ENCODE data around the gene ASPM. TPM values are rescaled to one million over a fixed set of nuclear protein-coding genes. Genes with fewer than 3 reads are reported as not detected.

ASPM gene
- polyA plus RNA-seq, 1 donor (not counting 4 experiments of a cell fraction or from before 2014, with no cell fraction given) = 10.0 TPM

DNA sequence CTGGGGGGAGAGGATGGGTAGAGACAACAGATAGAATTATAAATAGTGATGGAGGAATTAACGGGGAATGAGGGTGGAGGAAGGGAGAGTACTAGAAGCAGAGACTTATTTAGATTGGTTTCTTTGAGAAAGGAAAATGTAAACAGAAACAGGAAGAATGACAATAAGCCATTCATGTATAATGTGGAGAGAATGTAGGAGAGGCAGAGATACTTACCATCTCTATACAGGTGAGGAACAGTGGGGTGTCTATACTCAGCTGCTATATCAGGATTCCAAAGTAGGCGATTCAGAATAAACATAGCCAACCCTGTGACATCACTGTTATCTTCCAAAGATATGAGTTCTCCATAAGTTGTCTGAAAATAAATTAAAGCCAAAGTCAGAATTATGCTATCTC is 16.8 kb downstream of the ASPM start:
- Histone ChIP-seq H3K79me2 (ENCODE audit: control insufficient read depth, insufficient read depth, low read length) (no peaks in the 10 kb centered on the region), H2AFZ (ENCODE audit: control insufficient read depth, low read length) (no peak overlapping the region), H3K4me2 (ENCODE audit: control insufficient read depth, extremely low read depth, insufficient read depth, low read depth, low read length) (no peak overlapping the region), H3K4me1 (ENCODE audit: control insufficient read depth, extremely low read depth, insufficient read depth, low read length) (peaks cover 14% of the 10 kb centered on the region), H3K9me1 (ENCODE audit: control insufficient read depth, extremely low read depth, insufficient read depth, low read length) (no peaks in the 10 kb centered on the region), H3K9me3 (ENCODE audit: control insufficient read depth, low read depth, low read length) (no peaks in the 10 kb centered on the region), H3K9ac (ENCODE audit: control insufficient read depth, extremely low read depth, insufficient read depth, low read length) (no peak overlapping the region), H3K27me3 (ENCODE audit: control insufficient read depth, extremely low read depth, insufficient read depth, low read length) (no peaks in the 10 kb centered on the region), H3K36me3 (ENCODE audit: control insufficient read depth in 2 of 2, extremely low read depth in 1 of 2, insufficient read depth in 2 of 2, low read length in 2 of 2) (no peaks in the 10 kb centered on the region), H4K20me1 (ENCODE audit: control insufficient read depth, extremely low read depth, insufficient read depth, low read length) (no peaks in the 10 kb centered on the region), H3K27ac (ENCODE audit: control insufficient read depth, insufficient read depth, low read length) (peak overlapping the region; percentile 3), H3K4me3 (ENCODE audit: control insufficient read depth in 2 of 3, extremely low read depth in 1 of 3, insufficient read depth in 2 of 3, low read depth in 1 of 3, low read length in 3 of 3) (no peak overlapping the region)
- dilution Hi-C loops (cut with MboI; ENCODE audit: extremely low pct_ligation_motif_present, low sequenced_read_pairs) = no loop called here
- FAIRE-seq (no peak), DNase-seq (ENCODE audit: low read depth, low spot score) (no peak)
- no peak for TF ChIP-seq EZH2 (IDR thresholded peaks at IDR 0.05; ENCODE audit: low read length)
- TF ChIP-seq, protein P1, sequence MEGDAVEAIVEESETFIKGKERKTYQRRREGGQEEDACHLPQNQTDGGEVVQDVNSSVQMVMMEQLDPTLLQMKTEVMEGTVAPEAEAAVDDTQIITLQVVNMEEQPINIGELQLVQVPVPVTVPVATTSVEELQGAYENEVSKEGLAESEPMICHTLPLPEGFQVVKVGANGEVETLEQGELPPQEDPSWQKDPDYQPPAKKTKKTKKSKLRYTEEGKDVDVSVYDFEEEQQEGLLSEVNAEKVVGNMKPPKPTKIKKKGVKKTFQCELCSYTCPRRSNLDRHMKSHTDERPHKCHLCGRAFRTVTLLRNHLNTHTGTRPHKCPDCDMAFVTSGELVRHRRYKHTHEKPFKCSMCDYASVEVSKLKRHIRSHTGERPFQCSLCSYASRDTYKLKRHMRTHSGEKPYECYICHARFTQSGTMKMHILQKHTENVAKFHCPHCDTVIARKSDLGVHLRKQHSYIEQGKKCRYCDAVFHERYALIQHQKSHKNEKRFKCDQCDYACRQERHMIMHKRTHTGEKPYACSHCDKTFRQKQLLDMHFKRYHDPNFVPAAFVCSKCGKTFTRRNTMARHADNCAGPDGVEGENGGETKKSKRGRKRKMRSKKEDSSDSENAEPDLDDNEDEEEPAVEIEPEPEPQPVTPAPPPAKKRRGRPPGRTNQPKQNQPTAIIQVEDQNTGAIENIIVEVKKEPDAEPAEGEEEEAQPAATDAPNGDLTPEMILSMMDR (optimal IDR thresholded peaks at IDR 0.05 in 1 of 3, IDR thresholded peaks at IDR 0.05 in 1 of 3, conservative IDR thresholded peaks at IDR 0.05 in 1 of 3; ENCODE audit: extremely low read depth in 1 of 3, insufficient read depth in 2 of 3, low read length in 3 of 3) = no peak

DNA sequence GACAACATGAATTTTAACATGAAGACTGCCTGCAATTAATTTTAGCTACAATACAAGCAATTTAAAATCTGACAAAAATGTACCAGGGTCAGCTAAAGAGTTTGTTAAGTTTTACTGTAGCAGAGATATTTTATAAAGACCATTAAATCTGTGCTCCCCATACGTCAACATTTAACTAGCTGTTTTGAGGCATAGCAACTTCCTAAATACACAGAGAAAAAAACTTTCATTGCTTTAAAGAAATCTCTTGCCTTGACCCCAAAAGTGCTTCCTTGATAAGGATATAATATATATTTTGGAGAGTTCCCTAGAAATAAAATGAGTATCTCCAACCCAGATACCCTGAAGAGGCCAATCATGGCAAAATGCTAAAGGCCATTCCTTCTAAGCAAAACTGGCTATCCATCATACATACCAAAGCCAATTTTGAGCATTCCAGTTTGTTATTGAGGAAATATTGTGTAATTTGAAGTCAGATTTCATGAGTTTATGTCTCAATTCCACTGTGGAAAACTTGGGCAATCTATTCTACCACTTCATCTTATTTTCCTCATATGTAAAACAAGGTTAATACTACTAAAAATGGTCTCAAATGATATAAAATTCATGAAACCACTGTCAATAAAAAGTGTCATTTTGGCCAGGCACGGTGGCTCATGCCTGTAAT is 19.1 kb downstream of the ASPM start:
- Histone ChIP-seq H3K27ac (ENCODE audit: control insufficient read depth, insufficient read depth, low read length) (no peak overlapping the region), H3K36me3 (ENCODE audit: control insufficient read depth in 2 of 2, extremely low read depth in 1 of 2, insufficient read depth in 2 of 2, low read length in 2 of 2) (no peaks in the 10 kb centered on the region), H4K20me1 (ENCODE audit: control insufficient read depth, extremely low read depth, insufficient read depth, low read length) (no peaks in the 10 kb centered on the region), H3K9ac (ENCODE audit: control insufficient read depth, extremely low read depth, insufficient read depth, low read length) (no peak overlapping the region), H3K79me2 (ENCODE audit: control insufficient read depth, insufficient read depth, low read length) (no peaks in the 10 kb centered on the region), H3K27me3 (ENCODE audit: control insufficient read depth, extremely low read depth, insufficient read depth, low read length) (no peaks in the 10 kb centered on the region), H3K9me1 (ENCODE audit: control insufficient read depth, extremely low read depth, insufficient read depth, low read length) (no peaks in the 10 kb centered on the region), H3K4me2 (ENCODE audit: control insufficient read depth, extremely low read depth, insufficient read depth, low read depth, low read length) (no peak overlapping the region), H2AFZ (ENCODE audit: control insufficient read depth, low read length) (no peak overlapping the region), H3K4me1 (ENCODE audit: control insufficient read depth, extremely low read depth, insufficient read depth, low read length) (peaks cover 14% of the 10 kb centered on the region), H3K9me3 (ENCODE audit: control insufficient read depth, low read depth, low read length) (no peaks in the 10 kb centered on the region), H3K4me3 (ENCODE audit: control insufficient read depth in 2 of 3, extremely low read depth in 1 of 3, insufficient read depth in 2 of 3, low read depth in 1 of 3, low read length in 3 of 3) (no peak overlapping the region)
- TF ChIP-seq, protein P1 (optimal IDR thresholded peaks at IDR 0.05 in 1 of 3, IDR thresholded peaks at IDR 0.05 in 1 of 3, conservative IDR thresholded peaks at IDR 0.05 in 1 of 3; ENCODE audit: extremely low read depth in 1 of 3, insufficient read depth in 2 of 3, low read length in 3 of 3) = no peak
- no peak for TF ChIP-seq EZH2 (IDR thresholded peaks at IDR 0.05; ENCODE audit: low read length)
- dilution Hi-C loops (cut with MboI; ENCODE audit: extremely low pct_ligation_motif_present, low sequenced_read_pairs) = no loop called here
- DNase-seq (ENCODE audit: low read depth, low spot score) = no peak
- no peak for FAIRE-seq
